Right lobe of liver (tissue), 4 donors: ENCODE data around the gene PLET1.

ENCODE experiments used
- CTCF ChIP-seq, 4 donors: fragments of 200-600 bp in 3 of 4; fragments of 450-650 bp in 1 of 4; IDR thresholded peaks; one replicate each; pipeline versions ENCODE4 v1.5.1 to v1.8.0; 2016 to 2022; ENCODE audit warnings: antibody characterized with exemption in 4 of 4, mild to moderate bottlenecking in 2 of 4
- POLR2A ChIP-seq: fragments of 450-650 bp; IDR thresholded peaks from one replicate; pipeline ENCODE4 v1.6.1; 2017; ENCODE audit warnings: antibody characterized with exemption, mild to moderate bottlenecking
- donor health status: DM: no; HTN: no; CAD: no.
- donor health status: DM: no; HTN: no; CAD: no.
- donor health status: DM: no; HTN: yes; CAD: no.

- no peak for TF ChIP-seq CTCF (IDR thresholded peaks at IDR 0.05)
- TF ChIP-seq POLR2A: no peak
Measured at GRCh38 chr11:112307616-112308015, 47.0 kb upstream of the PLET1 start.
